Motor neuron (in vitro differentiated cells): ENCODE measurements around the gene SUGCT. TPM values are rescaled to one million over a fixed set of nuclear protein-coding genes. Genes with fewer than 3 reads are reported as not detected.
"Not testable (repeated sequence)": the region's sequence is repeated elsewhere in the genome, so short reads cannot be mapped to it uniquely, and the experiment has no call there.

Source experiments
- ATAC-seq, 8 experiments: fragments of 200-7000 bp; cut with Tn5 transposase; replicated peaks in 6 of 8; 2 replicates each; pipeline ENCODE4 v1.8.0; 2021; ENCODE audit warnings: mild to moderate bottlenecking in 8 of 8, moderate library complexity in 8 of 8
- H3K27ac ChIP-seq, 2 donors: fragments of 250-450 bp; sonication (Bioruptor Pico); 2 replicates each; pipeline ENCODE4 v1.9.0; 2021; ENCODE audit warnings: antibody characterized with exemption in 2 of 2, mild to moderate bottlenecking in 2 of 2, moderate library complexity in 1 of 2
- H3K4me1 ChIP-seq, 2 donors: fragments of 250-450 bp; sonication (Bioruptor Pico); replicated peaks in 1 of 2; 2 replicates each; pipeline ENCODE4 v1.6.1; 2021; ENCODE audit warnings: antibody characterized with exemption in 2 of 2, mild to moderate bottlenecking in 2 of 2, moderate library complexity in 1 of 2
- H3K4me3 ChIP-seq, 5 donors: fragments of 250-450 bp; sonication (Bioruptor Pico); 2 replicates each; pipeline ENCODE4 v1.9.0; 2021; ENCODE audit warnings: antibody characterized with exemption in 5 of 5, mild to moderate bottlenecking in 5 of 5, moderate library complexity in 4 of 5
- WGBS, 10 experiments: fragments of 450-650 bp; shearing (Covaris generic); methylation state at CpG; one replicate each; pipeline ENCODE4 v1.0.0; 2022; 5-methylcytosine and 5-hydroxymethylcytosine counted together
- in situ Hi-C, 9 experiments: fragments of 400-800 bp; cut with MboI; loops; one replicate each; pipeline ENCODE4 v1.15.0; 2021; ENCODE audit warnings: low sequenced_read_pairs in 9 of 9, low pct_unique_long_range_greater_than_20kb in 2 of 9; ENCODE audit not compliant: unreplicated experiment in 9 of 9
- total RNA-seq, 8 experiments: library from RNA; unstranded; fragments of 300-600 nt; gene quantifications; 2 replicates each; pipeline versions ENCODE4 v1.2.3 to v1.2.4, GENCODE V29; 2022

The SUGCT gene
- total RNA-seq, 8 experiments from 2014 or later: 2.3 to 26.1 (median 4.2) TPM

DNA sequence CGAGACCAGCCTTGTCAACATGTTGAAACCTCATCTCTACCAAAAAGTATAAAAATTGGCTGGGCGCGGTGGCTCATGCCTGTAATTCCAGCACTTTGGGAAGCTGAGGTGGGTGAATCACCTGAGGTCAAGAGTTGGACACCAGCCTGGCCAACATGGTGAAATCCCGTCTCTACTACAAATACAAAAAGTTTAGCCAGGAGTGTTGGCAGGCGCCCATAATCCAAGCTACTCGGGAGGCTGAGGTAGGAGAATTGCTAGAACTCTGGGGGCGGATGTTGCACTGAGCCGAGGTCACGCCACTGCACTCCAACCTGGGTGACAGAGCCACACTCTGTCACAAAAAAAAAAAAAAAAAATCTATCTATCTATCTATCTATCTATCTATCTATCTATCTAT is 279.9 kb downstream of the SUGCT start:
- in situ Hi-C loops, H3K27ac ChIP-seq, H3K4me3 ChIP-seq, H3K4me1 ChIP-seq, ATAC-seq: not testable (repeated sequence)
- WGBS, 10 experiments: 82 to 100% (median 92%) methylated on average over 1 to 7 of the region's 9 CpGs; no CpG with 5 or more reads in 2 of the 10 experiments

DNA sequence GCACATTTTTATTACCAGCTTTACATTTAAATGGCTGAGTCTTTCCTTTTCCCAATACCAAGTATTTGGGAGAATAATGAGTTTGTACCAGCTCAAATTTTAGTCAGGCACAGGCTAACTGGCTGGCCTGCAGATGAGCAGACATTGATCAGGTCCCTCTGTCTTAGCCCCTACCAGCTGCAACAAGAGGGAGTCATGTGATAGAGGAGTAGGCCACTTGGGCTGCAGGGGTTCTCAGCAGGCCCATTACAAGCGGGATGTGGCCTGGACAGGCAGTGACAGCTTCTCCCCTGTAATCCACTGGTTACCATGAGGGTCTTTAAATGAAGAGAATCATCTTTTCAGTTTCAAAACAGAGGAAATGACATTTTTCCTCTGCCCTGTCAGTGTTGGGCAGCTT is 283.6 kb downstream of the SUGCT start:
- ATAC-seq: peak in 3 of 8 experiments; percentile 24 to 74 (median 56)
- Histone ChIP-seq H3K4me3 (no peak overlapping the region), H3K27ac (no peak overlapping the region), H3K4me1 (no peaks in the 10 kb centered on the region)
- WGBS, 10 experiments: 40 to 100% (median 100%) methylated on average over 1 of the region's 1 CpG; no CpG with 5 or more reads in 4 of the 10 experiments
- in situ Hi-C loops: no loop called here

DNA sequence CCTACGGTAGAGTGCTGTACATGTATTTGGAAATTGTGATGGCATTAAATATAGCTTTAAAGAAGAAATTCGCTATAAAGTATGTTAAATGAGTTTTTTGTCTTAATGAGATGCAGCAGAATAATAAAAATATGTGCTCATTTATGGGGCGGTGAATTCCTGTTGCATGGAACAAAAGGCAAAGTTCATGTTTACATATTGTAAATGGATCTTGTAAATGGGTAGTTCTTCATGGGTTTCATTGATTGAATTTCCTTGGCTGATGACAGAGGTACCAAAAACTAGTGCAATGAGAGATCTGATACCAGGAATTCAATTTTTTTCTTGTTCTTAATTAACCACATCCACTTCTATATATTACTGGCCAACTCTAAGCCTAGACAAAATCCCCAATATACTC is 284.2 kb downstream of the SUGCT start:
- ATAC-seq: peak in 2 of 8 experiments; percentile 19
- 0 to 100% (median 76%) methylated on average over 1 to 3 of the region's 3 CpGs for WGBS, 10 experiments
- Histone ChIP-seq H3K27ac (no peak overlapping the region), H3K4me3 (no peak overlapping the region), H3K4me1 (no peaks in the 10 kb centered on the region)
- in situ Hi-C loops: no loop called here

DNA sequence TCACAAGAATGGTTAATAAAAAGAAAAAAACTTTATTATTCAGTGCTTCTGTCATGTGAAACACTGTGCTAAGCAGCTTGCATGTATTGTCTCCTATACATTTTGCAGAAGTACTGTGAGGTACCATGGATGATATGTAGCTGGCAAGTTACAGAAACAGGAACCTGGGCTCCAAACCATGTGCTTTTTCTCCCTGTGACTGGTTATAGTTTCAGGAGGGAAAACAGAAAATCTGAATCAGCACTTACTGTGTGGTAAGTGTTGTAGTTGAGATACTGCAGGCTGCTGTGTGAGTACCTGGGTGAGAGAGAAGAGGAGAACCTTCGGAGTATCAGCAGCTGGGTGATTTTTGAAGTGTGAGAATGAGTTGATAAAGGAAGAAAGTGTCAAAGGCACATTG is 285.0 kb downstream of the SUGCT start:
- Histone ChIP-seq H3K4me1 (no peaks in the 10 kb centered on the region), H3K27ac (no peak overlapping the region), H3K4me3 (no peak overlapping the region)
- ATAC-seq: no peak
- in situ Hi-C loops: no loop called here
- whole genome bisulfite sequencing, 10 experiments: no CpG with 5 or more reads among the region's 1 CpG

DNA sequence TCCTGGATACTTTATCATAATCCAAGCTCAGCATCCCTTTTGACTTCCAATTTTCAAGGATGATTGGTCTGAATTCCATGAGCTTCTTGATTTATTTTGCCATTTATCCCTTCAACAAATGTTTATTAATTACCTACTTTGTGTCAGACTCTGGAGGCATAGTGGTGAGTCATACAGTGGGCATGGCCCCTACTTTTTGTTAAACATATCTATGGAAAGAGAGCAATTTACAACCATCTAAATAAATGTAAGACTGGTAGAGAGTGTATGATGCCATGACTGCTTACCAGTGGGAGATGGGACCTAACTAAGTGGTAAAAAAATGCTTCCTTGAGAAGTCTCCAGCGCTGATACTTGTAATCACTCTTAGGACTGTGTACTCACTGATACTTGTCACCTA is 286.6 kb downstream of the SUGCT start:
- in situ Hi-C loops: no loop called here
- H3K27ac ChIP-seq: no peak overlapping the region
- no peaks in the 10 kb centered on the region for H3K4me1 ChIP-seq
- WGBS, 10 experiments: 80 to 100% (median 100%) methylated on average over 1 of the region's 1 CpG; no CpG with 5 or more reads in 3 of the 10 experiments
- ATAC-seq: peak in 4 of 8 experiments; percentile 21 to 70 (median 44)
- no peak overlapping the region for H3K4me3 ChIP-seq

DNA sequence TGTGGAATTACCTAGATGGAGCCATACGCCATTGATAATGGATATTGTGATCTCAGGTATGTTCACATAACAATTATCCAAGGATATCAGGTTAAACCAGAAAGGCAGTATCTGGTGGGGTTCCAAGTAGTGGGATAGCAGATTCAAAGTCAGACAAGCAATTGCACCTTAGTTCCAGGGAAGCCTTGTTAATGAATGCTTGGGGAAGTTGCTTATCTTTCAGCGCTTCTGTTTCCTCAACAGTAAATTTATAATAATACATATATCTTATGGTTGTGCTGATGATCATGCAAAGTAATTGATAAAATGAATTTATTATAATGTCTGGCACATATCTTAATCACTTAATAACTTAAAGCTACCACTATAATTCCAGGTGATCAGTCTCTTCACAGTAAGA is 290.9 kb downstream of the SUGCT start:
- Histone ChIP-seq H3K4me3 (no peak overlapping the region), H3K27ac (no peak overlapping the region), H3K4me1 (no peaks in the 10 kb centered on the region)
- in situ Hi-C loops: no loop called here
- 79 to 100% (median 91%) methylated on average over 1 to 2 of the region's 2 CpGs; no CpG with 5 or more reads in 4 of the 10 experiments for WGBS, 10 experiments
- ATAC-seq: no peak

DNA sequence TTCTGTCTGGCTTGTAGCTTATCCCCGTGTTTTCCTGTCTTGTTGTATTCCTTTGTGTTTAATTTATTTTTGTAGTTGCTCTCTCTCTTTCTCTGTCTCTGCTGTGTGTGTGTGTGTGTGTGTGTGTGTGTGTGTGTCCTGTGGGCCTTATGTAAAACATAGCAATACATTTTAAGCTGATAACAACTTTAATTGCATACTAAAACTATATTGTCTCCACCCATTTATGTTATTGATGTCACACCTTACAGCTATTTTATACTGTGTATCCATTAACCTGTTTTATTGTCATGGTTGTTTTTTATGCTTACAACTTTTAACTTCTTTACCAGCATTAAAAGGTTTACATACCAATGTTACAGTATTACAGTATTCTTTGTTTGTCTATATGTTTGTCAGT is 293.6 kb downstream of the SUGCT start:
- no peak for ATAC-seq
- WGBS, 10 experiments: 33 to 80% (median 65%) methylated on average over 1 of the region's 1 CpG; no CpG with 5 or more reads in 2 of the 10 experiments
- no peak overlapping the region for H3K4me3 ChIP-seq
- H3K4me1 ChIP-seq: no peaks in the 10 kb centered on the region
- no peak overlapping the region for H3K27ac ChIP-seq
- in situ Hi-C loops: no loop called here

DNA sequence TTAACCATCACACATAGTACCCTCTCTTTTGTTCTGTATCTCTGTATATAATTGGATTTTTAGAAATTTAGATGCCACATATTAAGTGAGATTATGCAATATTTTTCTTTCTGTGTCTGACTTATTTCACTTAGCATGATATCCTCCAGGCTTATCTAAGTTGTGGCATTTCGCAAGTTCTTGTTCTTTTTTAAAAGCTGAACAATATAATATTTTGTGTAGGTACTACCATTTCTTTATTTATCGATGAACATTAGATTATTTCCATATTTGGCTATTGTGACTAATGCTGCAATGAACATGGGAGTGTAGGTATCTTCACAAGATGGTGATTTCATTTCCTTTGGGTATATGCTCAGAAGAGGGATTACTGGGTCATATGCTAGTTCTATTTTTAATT is 295.0 kb downstream of the SUGCT start:
- no peaks in the 10 kb centered on the region for H3K4me1 ChIP-seq
- no peak overlapping the region for H3K4me3 ChIP-seq
- no peak for ATAC-seq
- in situ Hi-C loops: no loop called here
- 83 to 100% (median 95%) methylated on average over 1 to 2 of the region's 2 CpGs; no CpG with 5 or more reads in 1 of the 10 experiments for WGBS, 10 experiments
- no peak overlapping the region for H3K27ac ChIP-seq

DNA sequence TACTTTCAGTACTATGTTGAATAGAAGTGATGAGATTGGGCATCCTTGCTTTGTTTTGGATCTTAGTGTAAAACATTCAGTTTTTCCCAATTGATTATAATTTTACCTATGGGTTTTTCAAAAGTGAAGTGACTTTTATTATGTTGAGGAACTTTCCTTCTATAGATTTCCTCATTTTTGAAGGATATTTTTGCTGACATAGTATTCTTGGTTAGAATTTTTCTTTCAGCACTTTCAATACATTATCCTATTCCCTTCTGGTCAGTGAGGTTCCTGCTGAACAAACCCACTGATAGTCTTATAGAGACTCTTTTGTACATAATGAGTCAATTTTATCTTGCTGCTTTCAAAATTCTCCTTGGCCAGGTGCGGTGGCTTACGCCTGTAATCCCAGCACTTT is 297.2 kb downstream of the SUGCT start:
- no peak for ATAC-seq
- H3K4me1 ChIP-seq: no peaks in the 10 kb centered on the region
- H3K4me3 ChIP-seq: no peak overlapping the region
- 90 to 100% (median 100%) methylated on average over 2 of the region's 2 CpGs; no CpG with 5 or more reads in 7 of the 10 experiments for WGBS, 10 experiments
- H3K27ac ChIP-seq: no peak overlapping the region
- in situ Hi-C loops: no loop called here

DNA sequence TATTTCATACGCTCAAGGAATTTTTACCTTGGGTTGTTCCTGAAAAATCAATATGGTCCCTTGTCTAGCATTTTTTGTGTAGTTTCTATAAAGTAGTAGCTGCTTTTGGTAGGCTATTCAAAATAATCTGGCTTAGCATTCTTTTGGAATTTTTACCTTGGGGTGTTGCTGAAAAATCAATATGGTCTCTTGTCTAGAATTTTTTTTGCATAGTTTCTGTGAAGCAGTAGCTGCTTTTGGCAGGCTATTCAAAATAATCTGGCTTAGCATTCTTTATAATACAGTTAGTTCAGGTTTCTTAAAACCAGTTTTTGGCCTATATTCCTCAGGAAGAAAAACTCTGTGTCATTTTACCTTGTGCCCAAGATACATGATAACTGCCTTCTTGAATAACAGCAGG is 301.9 kb downstream of the SUGCT start:
- no peaks in the 10 kb centered on the region for H3K4me1 ChIP-seq
- no peak overlapping the region for H3K27ac ChIP-seq
- no peak for ATAC-seq
- 86 to 100% (median 95%) methylated on average over 1 of the region's 1 CpG; no CpG with 5 or more reads in 4 of the 10 experiments for WGBS, 10 experiments
- H3K4me3 ChIP-seq: no peak overlapping the region
- in situ Hi-C loops: no loop called here

DNA sequence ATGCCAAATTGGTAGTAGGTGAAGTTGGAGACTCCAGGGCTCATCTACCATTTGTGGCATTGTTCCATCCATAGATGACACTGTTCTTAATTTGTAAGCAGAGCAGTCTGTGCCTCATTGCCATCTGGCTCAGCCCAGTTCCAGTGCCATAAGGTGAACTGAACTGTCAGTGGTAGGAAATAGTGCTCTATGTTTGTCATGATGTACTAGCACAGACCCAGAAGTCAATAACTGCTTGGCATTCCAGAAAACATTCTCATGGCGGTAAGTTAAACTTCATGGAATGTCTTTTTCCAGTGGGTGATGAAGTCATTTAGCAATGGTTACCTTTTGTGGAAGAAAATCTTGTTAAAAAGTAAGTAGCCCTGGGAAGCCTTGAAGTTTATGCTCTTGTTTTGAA is 302.7 kb downstream of the SUGCT start:
- WGBS, 10 experiments: 0 to 40% (median 15%) methylated on average over 1 of the region's 1 CpG; no CpG with 5 or more reads in 6 of the 10 experiments
- Histone ChIP-seq H3K27ac (no peak overlapping the region), H3K4me1 (no peaks in the 10 kb centered on the region), H3K4me3 (no peak overlapping the region)
- in situ Hi-C loops: no loop called here
- peak in 5 of 8 experiments; percentile 47 to 77 (median 60) for ATAC-seq

DNA sequence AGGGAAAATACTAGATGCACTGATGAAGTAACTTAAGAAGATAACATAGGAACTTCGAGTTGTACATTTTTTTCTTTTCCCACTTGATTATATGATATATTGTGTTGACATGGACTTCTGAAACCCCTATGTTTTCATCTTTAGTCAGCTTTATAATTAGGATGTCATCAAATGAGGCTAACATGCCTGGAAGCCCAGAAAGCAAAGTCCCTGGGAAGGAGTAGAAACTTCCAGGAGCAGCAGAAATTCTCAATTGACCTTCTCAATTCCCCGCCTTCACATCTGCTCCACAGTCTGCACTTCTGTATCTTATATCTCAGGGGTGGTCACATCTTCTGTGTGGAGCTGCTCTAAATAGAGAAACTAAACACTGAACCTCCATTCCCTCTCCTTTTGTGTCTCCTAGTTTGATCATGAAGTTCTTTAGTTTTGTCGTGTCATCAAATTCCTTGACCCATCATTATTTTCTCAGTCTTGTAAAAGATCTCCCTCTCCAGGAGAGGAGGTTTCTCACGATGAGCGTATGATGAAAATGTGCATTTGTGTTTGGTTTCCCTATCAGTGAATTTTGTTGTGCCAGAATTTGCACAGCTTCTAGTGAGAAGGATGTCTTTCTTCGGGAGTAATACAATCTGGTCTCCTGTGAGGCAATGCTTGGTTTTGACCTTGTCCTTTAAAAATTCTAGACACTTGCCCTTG is 303.3 kb downstream of the SUGCT start:
- ATAC-seq: no peak
- WGBS, 10 experiments: 29 to 100% (median 80%) methylated on average over 1 to 5 of the region's 6 CpGs

DNA sequence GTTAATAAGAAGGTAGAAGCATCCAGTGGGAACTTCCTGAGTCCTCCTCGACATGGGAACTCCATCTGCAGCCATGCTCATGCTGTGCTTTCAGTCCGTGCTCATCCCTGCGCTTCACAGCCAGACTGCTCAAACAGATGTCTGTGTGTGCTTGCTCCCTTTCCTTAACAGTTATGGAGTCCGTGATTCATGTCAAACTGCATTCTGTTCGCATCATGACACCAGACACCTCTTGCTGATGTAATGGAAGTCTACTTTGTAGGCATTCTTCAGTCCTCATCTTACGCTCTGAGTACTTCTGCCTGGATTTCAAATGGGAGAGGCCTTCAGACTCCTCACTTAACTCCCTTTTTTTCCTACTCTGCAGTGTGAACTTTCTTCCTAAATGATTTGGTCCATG is 304.9 kb downstream of the SUGCT start:
- in situ Hi-C loops: no loop called here
- no peak for ATAC-seq
- 40 to 96% (median 79%) methylated on average over 1 to 5 of the region's 6 CpGs; no CpG with 5 or more reads in 1 of the 10 experiments for WGBS, 10 experiments
- Histone ChIP-seq H3K4me1 (no peaks in the 10 kb centered on the region), H3K4me3 (no peak overlapping the region), H3K27ac (no peak overlapping the region)

More for the DNA sequence above, 303.3 kb downstream of the SUGCT start:
- H3K4me1 ChIP-seq: no peaks in the 10 kb centered on the region
- no peak overlapping the region for H3K4me3 ChIP-seq
- no peak overlapping the region for H3K27ac ChIP-seq
- in situ Hi-C loops: no loop called here

DNA sequence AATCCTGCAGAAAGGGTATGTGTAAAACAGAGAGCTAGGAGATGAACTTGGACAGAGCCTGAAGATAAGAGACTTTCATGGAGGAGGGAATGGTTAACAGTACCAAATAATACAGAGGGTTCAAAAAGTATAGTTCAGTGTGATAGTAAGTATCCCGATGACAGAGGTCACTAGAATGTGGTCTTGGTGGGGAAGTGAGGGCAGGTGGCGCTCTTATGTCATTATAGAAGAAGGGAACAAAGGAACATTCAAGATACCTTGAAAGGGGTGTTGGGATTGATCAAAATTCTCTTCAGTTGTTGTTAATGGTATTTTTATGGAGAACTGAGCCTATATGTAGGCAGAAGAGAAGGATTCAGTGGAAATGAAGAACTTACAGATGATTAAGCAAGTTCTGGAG is 312.5 kb downstream of the SUGCT start:
- H3K27ac ChIP-seq: no peak overlapping the region
- in situ Hi-C loops: no loop called here
- no peak overlapping the region for H3K4me3 ChIP-seq
- WGBS, 10 experiments: 0 to 90% (median 78%) methylated on average over 1 to 2 of the region's 2 CpGs; no CpG with 5 or more reads in 3 of the 10 experiments
- H3K4me1 ChIP-seq: no peaks in the 10 kb centered on the region
- no peak for ATAC-seq
